WERI-Rb-1 (cell line): ENCODE data around the gene ESPL1.

Experiments
- DNase-seq: peaks from one replicate; pipeline ENCODE4 v3.0.0-alpha.2; 2020
- H3K27ac ChIP-seq: fragments of 250-450 bp; sonication (Bioruptor Pico); 2 replicates; pipeline ENCODE4 v1.5.1; 2020; ENCODE audit warnings: mild to moderate bottlenecking, moderate library complexity
- H3K27me3 ChIP-seq: fragments of 250-450 bp; sonication (Bioruptor Pico); 2 replicates; pipeline ENCODE4 v1.5.1; 2021; ENCODE audit warnings: mild to moderate bottlenecking, low read depth, moderate library complexity; ENCODE audit not compliant: insufficient read depth, severe bottlenecking
- H3K36me3 ChIP-seq: fragments of 250-450 bp; sonication (Bioruptor Pico); 2 replicates; pipeline ENCODE4 v1.5.1; 2020; ENCODE audit warnings: mild to moderate bottlenecking, moderate library complexity
- H3K4me3 ChIP-seq: 2 replicates; pipeline ENCODE4 v1.5.1; 2011; ENCODE audit warnings: low read depth, mild to moderate bottlenecking, control low read depth, low read length
- H3K9me3 ChIP-seq: fragments of 250-450 bp; sonication (Bioruptor Pico); 2 replicates; pipeline ENCODE4 v1.5.1; 2021; ENCODE audit warnings: mild to moderate bottlenecking, moderate library complexity; ENCODE audit not compliant: severe bottlenecking
- CTCF ChIP-seq: IDR thresholded peaks from 2 replicates; pipeline ENCODE4 v1.5.1; 2011; ENCODE audit warnings: low read depth, mild to moderate bottlenecking, control low read depth, inconsistent platforms, low read length

Gene ESPL1

GRCh38 chr12:53252349-53252916, 15.7 kb upstream of the ESPL1 start:
- Histone ChIP-seq H3K36me3 (peaks cover 12% of the 10 kb centered on the region), H3K9me3 (no peaks in the 10 kb centered on the region), H3K4me3 (peak overlapping the region; percentile 64), H3K27ac (peak overlapping the region; percentile 92), H3K27me3 (no peaks in the 10 kb centered on the region)
- no peak; the same call in 1 of the 2 replicates for TF ChIP-seq CTCF
- no peak for DNase-seq

- no peak for DNase-seq
- Histone ChIP-seq H3K36me3 (peaks cover 12% of the 10 kb centered on the region), H3K27me3 (no peaks in the 10 kb centered on the region), H3K4me3 (no peak overlapping the region), H3K9me3 (no peaks in the 10 kb centered on the region), H3K27ac (no peak overlapping the region)
- no peak for TF ChIP-seq CTCF
Observed at GRCh38 chr12:53253298-53253697, 14.8 kb upstream of the ESPL1 start.

- Histone ChIP-seq H3K27ac (no peak overlapping the region), H3K27me3 (no peaks in the 10 kb centered on the region), H3K9me3 (no peaks in the 10 kb centered on the region), H3K4me3 (no peak overlapping the region), H3K36me3 (peaks cover 12% of the 10 kb centered on the region)
- TF ChIP-seq CTCF: no peak
- no peak for DNase-seq
Observed at GRCh38 chr12:53254816-53255545, 13.1 kb upstream of the ESPL1 start.

- Histone ChIP-seq H3K27me3 (no peaks in the 10 kb centered on the region), H3K4me3 (no peak overlapping the region), H3K27ac (no peak overlapping the region), H3K9me3 (no peaks in the 10 kb centered on the region), H3K36me3 (peaks cover 12% of the 10 kb centered on the region)
- no peak for TF ChIP-seq CTCF
- no peak for DNase-seq
Observed at GRCh38 chr12:53255996-53256395, 12.1 kb upstream of the ESPL1 start.

GRCh38 chr12:53258541-53259539, 9.3 kb upstream of the ESPL1 start:
- no peak overlapping the region for H3K27ac ChIP-seq
- peaks cover 4% of the 10 kb centered on the region for H3K36me3 ChIP-seq
- no peak for DNase-seq
- H3K9me3 ChIP-seq: no peaks in the 10 kb centered on the region
- H3K27me3 ChIP-seq: no peaks in the 10 kb centered on the region
- no peak for TF ChIP-seq CTCF
- no peak overlapping the region for H3K4me3 ChIP-seq
